Pons (tissue), 1 donor: ENCODE data around the gene RER1.

Source experiments
- DNase-seq: peaks from one replicate; pipeline ENCODE4 v3.0.0-alpha.2; 2016; ENCODE audit warnings: low spot score

Gene RER1

DNA sequence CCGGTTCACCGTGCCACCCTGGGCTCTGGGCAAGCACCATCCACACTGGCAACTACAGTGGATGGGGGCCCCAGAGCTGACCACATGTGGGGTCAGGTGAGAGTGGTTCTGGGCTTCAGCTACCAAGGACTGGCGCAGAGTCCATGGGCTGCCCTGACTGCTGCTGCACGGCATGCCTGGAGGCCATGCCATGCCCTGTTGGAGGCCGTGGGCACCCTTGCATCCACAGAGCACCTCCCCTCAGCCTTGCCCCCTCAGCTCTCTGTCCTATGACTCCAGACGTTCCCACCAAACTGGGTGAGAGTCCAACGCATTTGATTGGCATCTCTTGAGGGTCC, 15.7 kb upstream of the RER1 start:
- DNase-seq: no peak

- DNase-seq: no peak
Measured at GRCh38 chr1:2376261-2376741, 15.3 kb upstream of the RER1 start.

DNA sequence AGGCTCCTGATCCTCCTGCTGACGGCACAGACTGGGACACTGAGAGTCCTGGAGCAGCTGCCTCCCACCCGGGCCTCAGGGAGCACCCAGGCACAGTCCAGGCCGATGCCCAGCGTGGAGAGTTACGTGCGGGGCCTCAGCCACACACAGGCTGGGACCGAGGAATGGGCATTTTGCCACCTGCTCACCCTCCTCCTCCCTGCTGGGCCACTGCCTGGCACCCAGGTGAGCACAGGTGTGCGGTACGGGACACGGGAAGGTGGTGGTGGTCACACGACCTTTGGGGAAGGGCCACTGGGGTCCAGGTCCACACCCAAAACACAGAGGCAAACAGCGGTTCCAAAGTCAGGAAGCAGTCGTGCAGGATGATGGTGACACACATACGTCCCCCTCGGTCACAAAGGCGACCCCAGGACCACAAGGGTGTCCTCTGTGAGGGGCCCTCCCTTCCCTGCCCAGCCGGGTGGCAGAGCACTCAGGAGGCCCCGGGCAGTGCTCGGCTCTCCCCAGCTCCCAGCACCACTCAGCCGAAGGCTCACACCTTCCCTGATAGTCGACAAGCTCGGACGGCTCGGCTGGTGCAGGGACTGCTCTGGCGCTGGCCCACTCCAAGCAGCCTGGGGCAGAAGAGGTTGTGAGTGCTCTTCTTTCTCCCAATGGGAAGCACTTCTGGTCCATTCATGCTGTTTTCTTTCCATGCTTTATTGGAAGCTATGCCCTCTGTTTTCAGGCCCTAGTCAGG, 14.5 kb upstream of the RER1 start:
- no peak for DNase-seq

GRCh38 chr1:2377751-2378440, 13.7 kb upstream of the RER1 start:
- DNase-seq: no peak

DNA sequence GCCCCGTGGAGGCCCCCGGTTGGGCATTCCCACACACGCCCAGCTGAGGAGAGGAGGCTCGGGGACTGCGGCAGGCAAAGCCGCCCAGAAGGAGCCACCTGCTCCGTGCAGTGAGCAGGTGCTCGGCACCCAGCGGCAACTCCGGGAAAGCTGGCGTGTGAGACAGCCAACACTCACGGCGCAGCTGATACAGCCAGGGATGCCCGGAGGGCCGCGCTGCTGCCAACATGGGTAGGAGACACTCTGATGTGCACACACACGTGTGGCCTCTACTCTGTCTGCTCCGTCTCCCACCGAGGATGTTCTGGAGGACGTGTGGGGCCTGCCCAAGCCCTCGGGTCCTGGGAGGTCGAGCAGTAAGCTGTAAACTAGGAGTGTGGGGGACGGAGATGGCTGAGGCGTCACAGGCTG, 13.2 kb upstream of the RER1 start:
- no peak for DNase-seq

- DNase-seq: no peak
Measured at GRCh38 chr1:2378956-2379732, 12.5 kb upstream of the RER1 start.

- DNase-seq: no peak
Measured at GRCh38 chr1:2379733-2380404, 11.8 kb upstream of the RER1 start.

DNA sequence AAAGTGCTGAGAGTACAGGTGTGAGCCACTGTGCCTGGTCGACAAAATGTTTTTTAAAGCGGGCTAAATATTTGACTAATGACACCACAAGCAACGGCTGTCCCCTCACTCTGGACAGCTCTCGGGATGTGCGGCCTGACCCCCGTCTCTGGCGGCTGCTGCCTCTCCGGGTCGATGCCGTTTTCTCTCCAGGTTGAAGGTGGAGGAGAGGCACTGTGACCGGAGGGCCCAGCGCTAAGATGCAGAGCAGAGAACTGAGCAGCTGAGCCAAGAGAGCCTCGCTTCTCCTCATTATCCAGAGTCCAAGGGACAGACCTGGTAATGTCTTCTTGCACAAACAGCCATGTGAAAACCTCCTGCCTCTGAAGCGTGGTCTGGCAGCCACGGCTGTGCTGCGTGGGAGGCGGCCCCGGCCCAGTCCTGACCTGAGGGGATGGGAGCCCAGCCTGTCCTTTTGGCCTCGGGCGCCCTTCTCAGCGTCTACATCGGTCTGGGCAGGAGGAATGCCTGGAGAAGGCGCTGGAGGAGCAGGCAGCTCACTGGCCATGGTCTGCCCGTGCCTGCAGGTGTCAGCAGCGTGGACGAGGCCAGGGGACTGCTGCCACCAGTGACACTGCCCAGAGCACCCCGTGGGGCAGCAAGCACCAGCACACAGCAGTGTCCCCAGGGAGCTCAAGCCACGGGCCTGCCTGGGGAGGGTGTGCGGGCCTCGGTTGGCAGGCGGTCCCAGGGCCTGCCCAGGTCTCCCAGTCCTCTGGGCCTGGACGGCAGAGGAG, 10.6 kb upstream of the RER1 start:
- no peak for DNase-seq

GRCh38 chr1:2381741-2382620, 9.7 kb upstream of the RER1 start:
- DNase-seq: peak; percentile 48

DNA sequence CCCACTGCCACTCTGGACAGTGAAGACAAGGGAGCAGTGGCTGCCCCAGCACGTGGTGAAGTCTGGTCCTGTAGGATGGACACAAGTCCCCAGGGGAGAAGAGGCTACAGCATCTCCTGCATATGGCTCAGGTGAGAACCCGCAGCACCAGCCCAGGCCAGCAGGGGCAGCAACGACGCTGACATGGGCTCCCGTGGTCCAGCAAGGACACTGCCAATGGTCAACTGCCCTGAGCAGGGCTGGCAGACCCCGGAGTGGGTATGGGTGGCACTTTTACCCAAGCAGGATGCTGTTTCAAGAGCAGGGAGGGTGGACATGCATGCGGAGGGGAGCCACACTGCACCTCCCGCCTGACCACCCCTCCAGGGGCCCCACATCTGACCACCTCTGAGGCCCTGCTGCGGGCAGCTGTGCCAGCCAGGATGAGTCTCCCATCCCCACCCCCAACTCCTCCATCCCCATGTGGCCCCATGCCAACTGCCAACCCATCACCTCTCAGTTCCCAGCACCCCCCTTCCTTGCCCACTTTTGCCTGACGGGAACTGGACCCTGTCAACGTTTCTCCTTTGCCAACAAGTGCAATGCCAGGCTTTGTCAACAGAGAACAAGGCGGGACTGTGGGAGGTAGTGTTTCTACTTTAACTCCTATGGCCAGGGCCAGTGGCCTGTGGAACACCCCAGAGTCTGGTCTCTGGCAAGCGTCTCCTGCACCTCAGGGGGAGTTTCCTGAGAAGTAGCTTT, 8.8 kb upstream of the RER1 start:
- no peak for DNase-seq

DNA sequence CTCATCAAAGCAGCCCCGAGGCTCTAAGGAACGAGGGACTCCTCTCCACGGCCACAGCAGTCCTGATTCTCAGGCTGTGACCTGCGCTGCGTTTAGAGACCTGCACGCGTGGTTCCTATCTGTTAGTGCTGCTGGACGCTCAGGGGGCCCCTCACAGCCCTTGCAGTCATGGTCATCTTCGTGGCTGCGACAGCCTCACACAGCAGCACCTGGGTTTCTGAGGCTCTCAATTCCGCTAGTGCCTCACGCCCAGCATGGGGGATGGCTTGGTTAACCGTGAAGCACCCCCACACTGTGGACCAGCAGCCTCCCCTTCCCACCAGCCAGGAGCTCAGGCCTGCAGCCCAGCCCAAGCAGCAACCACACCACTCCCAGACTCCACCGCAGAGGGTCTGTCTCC, 8.1 kb upstream of the RER1 start:
- no peak for DNase-seq

DNA sequence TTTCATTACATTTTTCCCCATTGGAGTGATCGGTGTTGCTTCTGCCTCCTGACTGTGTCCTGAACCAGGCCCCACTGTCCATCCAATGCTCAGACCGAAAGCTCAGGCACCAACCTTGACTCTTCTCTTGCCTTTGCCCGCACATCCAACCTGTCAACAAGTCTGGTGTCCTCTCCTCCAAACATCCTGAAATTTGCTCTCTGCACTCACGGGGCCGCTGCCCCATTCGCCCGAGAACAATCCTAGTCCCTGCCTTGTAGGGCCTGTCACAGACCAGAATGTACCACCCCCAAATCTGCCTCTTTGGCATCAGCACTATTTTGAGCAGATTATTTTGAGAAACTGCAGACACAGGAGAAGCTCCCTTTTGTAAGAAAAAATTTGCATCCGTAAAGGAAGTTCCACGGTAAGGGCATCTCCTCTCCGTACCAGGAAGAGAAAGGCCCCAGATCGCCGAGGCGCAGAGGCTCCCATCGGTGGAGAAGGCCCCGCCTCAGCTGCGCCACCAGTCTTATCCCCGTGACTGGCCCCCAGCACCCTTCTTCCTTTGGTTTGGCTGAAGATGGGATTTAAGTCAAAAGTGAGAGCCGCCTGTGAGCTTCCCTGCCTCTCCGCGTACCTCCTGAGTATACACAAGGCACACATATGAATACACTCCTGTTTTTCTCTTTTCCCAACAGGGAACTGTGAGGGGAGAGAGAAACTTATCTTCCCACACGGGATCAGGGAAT, 7.3 kb upstream of the RER1 start:
- DNase-seq: no peak

DNA sequence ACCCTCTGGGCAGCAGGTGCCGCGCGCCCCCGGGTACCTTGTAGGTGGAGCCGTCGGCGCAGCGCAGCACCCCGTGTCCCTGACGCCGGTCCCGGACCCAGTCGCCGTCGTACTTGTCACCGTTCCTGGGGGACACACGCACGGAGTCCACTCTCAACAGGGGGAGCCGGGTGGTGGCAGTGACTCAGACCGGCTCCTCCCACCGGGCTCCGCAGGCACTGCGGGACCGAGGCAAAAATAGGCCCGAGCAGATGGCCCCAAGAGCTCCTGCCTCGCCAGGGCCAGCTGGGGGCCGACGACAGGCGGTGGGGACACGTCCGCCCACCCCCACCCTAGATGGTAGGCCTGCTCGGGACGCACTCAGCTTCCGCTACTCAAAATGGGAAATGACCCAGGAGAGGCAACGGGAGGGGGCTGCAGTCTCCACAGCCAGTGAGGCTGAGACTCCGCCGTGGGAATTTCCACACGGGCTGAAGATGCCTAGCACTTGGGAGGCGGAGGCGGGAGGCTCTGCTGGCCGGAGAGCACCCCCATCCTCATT, 6.6 kb upstream of the RER1 start:
- DNase-seq: no peak

DNA sequence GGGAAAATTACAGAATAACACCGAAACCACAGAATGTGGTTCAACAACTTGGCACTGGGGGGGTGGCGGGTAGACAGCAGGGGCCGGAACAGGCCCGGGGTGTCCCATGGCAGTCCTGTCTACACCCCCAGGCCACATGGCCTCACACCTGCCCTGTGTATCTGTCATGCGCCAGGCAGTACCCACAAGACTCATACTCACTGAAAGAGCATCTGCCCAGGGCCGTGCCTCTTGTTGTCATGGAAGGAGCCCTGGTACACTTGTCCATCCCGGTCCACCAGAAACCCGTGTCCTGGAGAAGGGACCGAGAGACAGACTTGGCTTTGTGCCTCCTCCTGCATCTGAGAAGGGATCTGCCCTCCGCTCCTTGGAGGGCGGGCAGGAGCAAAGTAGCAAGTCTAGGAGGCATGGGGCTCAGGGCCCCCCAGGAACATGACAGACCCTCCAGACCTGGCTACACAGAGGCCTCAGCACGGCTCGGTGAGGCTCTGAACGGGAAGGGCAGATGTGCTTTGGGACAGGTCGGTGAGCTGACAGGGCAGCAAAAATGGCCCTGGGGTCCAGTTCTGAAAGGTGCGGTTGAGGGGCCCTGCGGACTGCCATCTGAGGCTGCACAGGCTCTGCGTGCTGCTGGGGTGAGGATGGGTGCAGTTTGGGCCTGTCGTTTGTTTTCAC, 5.9 kb upstream of the RER1 start:
- no peak for DNase-seq

- DNase-seq: no peak
Measured at GRCh38 chr1:2386636-2387611, 4.7 kb upstream of the RER1 start.

DNA sequence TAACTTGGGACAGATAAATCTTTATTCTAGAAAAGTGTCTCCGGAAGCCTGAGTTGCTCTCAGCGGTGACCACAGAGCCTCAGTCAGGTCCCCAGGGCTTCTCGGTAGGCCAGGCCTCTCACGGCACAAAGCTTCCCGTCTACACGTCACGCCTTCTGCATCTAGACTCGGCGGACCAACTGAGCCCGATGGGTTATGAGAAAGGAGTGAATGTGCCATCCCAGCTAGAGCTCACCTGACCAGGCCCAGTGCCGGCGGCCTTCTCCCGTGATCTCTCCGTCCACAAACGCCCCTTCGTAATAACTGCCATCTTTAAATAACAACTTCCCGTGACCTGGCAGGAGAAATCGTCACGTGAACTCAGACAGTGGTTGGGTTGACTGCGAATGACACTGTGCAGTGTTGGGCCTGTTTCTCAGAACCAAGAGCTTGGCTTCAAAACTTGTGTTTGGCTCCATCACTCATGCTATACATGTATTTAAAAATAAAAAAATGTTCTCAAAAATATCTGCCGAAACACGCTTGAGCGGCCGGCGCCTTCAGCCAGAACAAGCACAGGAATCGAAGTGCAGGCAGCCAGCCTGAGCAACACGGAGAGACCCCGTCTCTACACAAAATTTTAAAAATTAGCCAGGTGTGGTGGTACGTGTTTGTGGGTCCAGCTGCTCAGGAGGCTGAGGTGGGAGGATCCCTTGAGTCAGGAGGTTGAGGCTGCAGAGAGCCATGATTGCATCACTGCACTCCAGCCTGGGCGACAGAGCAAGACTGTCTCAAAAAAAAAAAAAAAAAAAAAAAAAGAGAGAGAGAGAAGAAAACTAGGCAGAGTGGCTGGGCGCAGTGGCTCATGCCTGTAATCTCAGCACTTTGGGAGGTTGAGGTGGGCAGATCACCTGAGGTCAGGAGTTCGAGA, 3.4 kb upstream of the RER1 start:
- no peak for DNase-seq
